ENCODE results near the gene CWC22. TPM values are rescaled to one million over a fixed set of nuclear protein-coding genes. Genes with fewer than 3 reads are reported as not detected.

The CWC22 gene
- total and polyA plus RNA-seq, 2 donors (not counting 1 experiment from before 2014, with no cell fraction given) = 6.4 to 22.5 TPM

DNA sequence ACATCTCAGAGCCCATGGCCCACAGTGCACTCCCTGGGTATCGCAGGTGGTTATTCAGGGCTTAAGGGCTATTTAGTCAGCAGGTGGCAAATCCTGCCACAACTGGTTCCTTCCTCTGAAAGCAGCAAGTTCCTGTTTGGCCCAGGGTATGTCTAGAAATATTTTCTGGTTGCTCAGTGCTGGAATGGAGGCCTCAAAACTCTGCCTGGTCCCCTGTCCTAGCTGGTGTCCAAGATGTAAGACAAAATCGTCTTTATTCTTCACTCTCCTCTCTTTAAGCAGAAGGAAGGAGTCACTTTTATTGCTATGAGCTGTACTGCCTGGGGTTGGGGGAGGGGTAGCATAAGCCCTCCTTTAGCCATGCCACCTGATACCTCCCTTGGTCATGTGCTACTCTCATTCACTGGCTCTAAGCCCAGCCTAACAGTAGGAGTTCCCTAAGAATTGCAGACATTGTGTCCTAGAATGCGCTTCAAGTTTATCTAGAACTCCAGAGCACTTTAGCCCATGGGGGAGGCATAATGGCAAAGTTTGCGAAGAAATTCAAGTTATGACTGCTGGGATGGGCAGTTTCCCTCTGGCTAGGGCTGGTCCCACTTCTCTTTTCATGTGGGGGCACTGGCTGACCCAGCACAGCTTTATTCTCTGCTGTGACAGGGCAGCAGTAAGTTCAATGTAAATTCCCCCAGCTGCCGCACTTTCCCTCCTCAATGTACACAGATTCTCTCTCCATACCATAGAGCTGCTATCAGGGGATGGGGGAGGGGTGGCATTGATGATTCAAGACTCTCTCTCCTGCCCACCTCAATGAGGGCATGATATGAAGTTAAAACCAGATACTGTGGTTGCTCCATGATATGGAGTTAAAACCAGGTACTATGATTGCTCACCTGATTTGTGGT, 27.1 kb upstream of the CWC22 start:
- Histone ChIP-seq H3K4me2 (ENCODE audit: extremely low read depth, insufficient read depth, low read length) (no peak overlapping the region), H3K27me3 (ENCODE audit: control insufficient read depth, insufficient read depth, low read length) (no peaks in the 10 kb centered on the region), H3K79me2 (ENCODE audit: control insufficient read depth, insufficient read depth, low read length) (no peaks in the 10 kb centered on the region), H3K4me1 (ENCODE audit: control insufficient read depth, extremely low read depth, insufficient read depth, low read length) (peaks cover 2% of the 10 kb centered on the region), H3K9me3 (ENCODE audit: control insufficient read depth, insufficient read depth, low read depth, low read length) (no peaks in the 10 kb centered on the region), H3K9ac (ENCODE audit: insufficient read depth, low read length) (no peak overlapping the region), H4K20me1 (ENCODE audit: control insufficient read depth, extremely low read depth, insufficient read depth, low read length) (no peaks in the 10 kb centered on the region), H3K4me3 (replicated peaks in 1 of 4; ENCODE audit: control extremely low read depth in 1 of 4, insufficient read depth in 1 of 4, low read depth in 3 of 4, low read length in 4 of 4) (no peak overlapping the region), H2AFZ (ENCODE audit: low read length) (no peak overlapping the region), H3K27ac (ENCODE audit: insufficient read depth, low read length) (no peak overlapping the region), H3K36me3 (ENCODE audit: control insufficient read depth, insufficient read depth, low read length) (no peaks in the 10 kb centered on the region)
- peak; percentile 63 to 79 for DNase-seq (ENCODE audit: low read depth in 2 of 2)
- TF ChIP-seq, protein P1, sequence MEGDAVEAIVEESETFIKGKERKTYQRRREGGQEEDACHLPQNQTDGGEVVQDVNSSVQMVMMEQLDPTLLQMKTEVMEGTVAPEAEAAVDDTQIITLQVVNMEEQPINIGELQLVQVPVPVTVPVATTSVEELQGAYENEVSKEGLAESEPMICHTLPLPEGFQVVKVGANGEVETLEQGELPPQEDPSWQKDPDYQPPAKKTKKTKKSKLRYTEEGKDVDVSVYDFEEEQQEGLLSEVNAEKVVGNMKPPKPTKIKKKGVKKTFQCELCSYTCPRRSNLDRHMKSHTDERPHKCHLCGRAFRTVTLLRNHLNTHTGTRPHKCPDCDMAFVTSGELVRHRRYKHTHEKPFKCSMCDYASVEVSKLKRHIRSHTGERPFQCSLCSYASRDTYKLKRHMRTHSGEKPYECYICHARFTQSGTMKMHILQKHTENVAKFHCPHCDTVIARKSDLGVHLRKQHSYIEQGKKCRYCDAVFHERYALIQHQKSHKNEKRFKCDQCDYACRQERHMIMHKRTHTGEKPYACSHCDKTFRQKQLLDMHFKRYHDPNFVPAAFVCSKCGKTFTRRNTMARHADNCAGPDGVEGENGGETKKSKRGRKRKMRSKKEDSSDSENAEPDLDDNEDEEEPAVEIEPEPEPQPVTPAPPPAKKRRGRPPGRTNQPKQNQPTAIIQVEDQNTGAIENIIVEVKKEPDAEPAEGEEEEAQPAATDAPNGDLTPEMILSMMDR (conservative IDR thresholded peaks at IDR 0.05 in 1 of 2, IDR thresholded peaks at IDR 0.05 in 1 of 2; ENCODE audit: low read depth in 1 of 2, low read length in 2 of 2) = no peak
- TF ChIP-seq EZH2 (IDR thresholded peaks at IDR 0.05; ENCODE audit: low read length, missing control alignments) = no peak

DNA sequence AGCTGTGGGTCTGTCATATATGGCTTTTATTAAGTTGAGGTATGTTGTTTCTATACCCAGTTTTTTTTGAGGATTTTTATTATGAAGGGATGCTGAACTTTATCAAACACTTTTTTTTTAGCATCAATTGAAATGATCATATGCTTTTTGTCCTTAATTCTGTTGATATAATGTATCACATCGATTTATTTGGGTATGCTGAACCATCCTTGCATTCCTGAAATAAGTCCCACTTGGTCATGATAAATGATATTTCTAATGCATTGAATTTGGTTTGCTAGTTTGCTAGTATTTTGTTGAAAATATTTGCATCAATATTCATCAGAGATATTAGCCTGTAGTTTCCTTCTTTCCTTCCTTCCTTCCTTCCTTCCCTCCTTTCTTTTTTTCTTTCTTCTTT, 22.5 kb upstream of the CWC22 start:
- Histone ChIP-seq H3K27ac (ENCODE audit: insufficient read depth, low read length) (no peak overlapping the region), H3K4me1 (ENCODE audit: control insufficient read depth, extremely low read depth, insufficient read depth, low read length) (no peaks in the 10 kb centered on the region), H3K9me3 (ENCODE audit: control insufficient read depth, insufficient read depth, low read depth, low read length) (no peaks in the 10 kb centered on the region), H3K9ac (ENCODE audit: insufficient read depth, low read length) (no peak overlapping the region), H3K36me3 (ENCODE audit: control insufficient read depth, insufficient read depth, low read length) (no peaks in the 10 kb centered on the region), H3K4me3 (replicated peaks in 1 of 4; ENCODE audit: control extremely low read depth in 1 of 4, insufficient read depth in 1 of 4, low read depth in 3 of 4, low read length in 4 of 4) (no peak overlapping the region), H3K4me2 (ENCODE audit: extremely low read depth, insufficient read depth, low read length) (no peak overlapping the region), H2AFZ (ENCODE audit: low read length) (no peak overlapping the region), H3K27me3 (ENCODE audit: control insufficient read depth, insufficient read depth, low read length) (no peaks in the 10 kb centered on the region), H3K79me2 (ENCODE audit: control insufficient read depth, insufficient read depth, low read length) (no peaks in the 10 kb centered on the region), H4K20me1 (ENCODE audit: control insufficient read depth, extremely low read depth, insufficient read depth, low read length) (no peaks in the 10 kb centered on the region)
- no peak for DNase-seq (ENCODE audit: low read depth in 2 of 2)
- TF ChIP-seq EZH2 (IDR thresholded peaks at IDR 0.05; ENCODE audit: low read length, missing control alignments) = no peak
- TF ChIP-seq, protein P1 (conservative IDR thresholded peaks at IDR 0.05 in 1 of 2, IDR thresholded peaks at IDR 0.05 in 1 of 2; ENCODE audit: low read depth in 1 of 2, low read length in 2 of 2) = no peak

DNA sequence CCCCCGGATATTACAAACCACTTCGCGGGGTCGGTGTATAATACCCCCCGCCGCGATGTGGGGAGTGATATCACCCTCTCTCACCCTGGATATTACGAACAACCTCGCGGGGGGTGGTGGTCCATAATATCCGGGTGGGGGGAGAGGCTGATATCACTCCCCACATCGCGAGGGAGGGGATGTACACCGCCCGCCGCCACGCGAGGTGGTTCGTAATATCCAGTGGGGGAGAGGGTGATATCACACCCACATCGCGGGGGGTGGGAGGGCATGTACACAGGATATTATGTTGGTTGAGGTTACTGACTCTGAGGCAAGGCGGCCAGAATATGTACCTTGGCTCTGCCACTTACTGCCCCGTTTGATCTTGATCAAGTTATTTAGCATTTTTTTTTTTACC, 14.8 kb upstream of the CWC22 start:
- Histone ChIP-seq H3K4me2 (ENCODE audit: extremely low read depth, insufficient read depth, low read length) (no peak overlapping the region), H3K27me3 (ENCODE audit: control insufficient read depth, insufficient read depth, low read length) (no peaks in the 10 kb centered on the region), H3K27ac (ENCODE audit: insufficient read depth, low read length) (no peak overlapping the region), H2AFZ (ENCODE audit: low read length) (no peak overlapping the region), H3K4me1 (ENCODE audit: control insufficient read depth, extremely low read depth, insufficient read depth, low read length) (peaks cover 8% of the 10 kb centered on the region), H3K79me2 (ENCODE audit: control insufficient read depth, insufficient read depth, low read length) (no peaks in the 10 kb centered on the region), H4K20me1 (ENCODE audit: control insufficient read depth, extremely low read depth, insufficient read depth, low read length) (no peaks in the 10 kb centered on the region), H3K4me3 (replicated peaks in 1 of 4; ENCODE audit: control extremely low read depth in 1 of 4, insufficient read depth in 1 of 4, low read depth in 3 of 4, low read length in 4 of 4) (no peak overlapping the region), H3K36me3 (ENCODE audit: control insufficient read depth, insufficient read depth, low read length) (no peaks in the 10 kb centered on the region), H3K9ac (ENCODE audit: insufficient read depth, low read length) (no peak overlapping the region), H3K9me3 (ENCODE audit: control insufficient read depth, insufficient read depth, low read depth, low read length) (no peaks in the 10 kb centered on the region)
- DNase-seq (ENCODE audit: low read depth in 2 of 2) = no peak
- TF ChIP-seq, protein P1 (conservative IDR thresholded peaks at IDR 0.05 in 1 of 2, IDR thresholded peaks at IDR 0.05 in 1 of 2; ENCODE audit: low read depth in 1 of 2, low read length in 2 of 2) = no peak
- TF ChIP-seq EZH2 (IDR thresholded peaks at IDR 0.05; ENCODE audit: low read length, missing control alignments) = no peak

Measured in fibroblast of lung (primary cell).